PFSK-1 (cell line): ENCODE data around the gene CTNNA3. TPM values are rescaled to one million over a fixed set of nuclear protein-coding genes. Genes with fewer than 3 reads are reported as not detected.

Source experiments
- FOXP2 ChIP-seq: optimal IDR thresholded peaks from 2 replicates; pipeline ENCODE3; 2011; ENCODE audit warnings: borderline replicate concordance, control low read depth, inconsistent platforms; ENCODE audit not compliant: insufficient read depth; ENCODE audit errors: extremely low read length, extremely low read depth
- POLR2AphosphoS5 ChIP-seq: IDR thresholded peaks from 2 replicates; pipeline ENCODE4 v1.6.1; 2012; ENCODE audit warnings: low read depth, mild to moderate bottlenecking, control low read depth, low read length, moderate library complexity
- SIN3A ChIP-seq: IDR thresholded peaks from 2 replicates; pipeline ENCODE4 v1.6.1; 2012; ENCODE audit warnings: mild to moderate bottlenecking, low read length, moderate library complexity, borderline replicate concordance; ENCODE audit not compliant: insufficient read depth
- TAF1 ChIP-seq: IDR thresholded peaks from 2 replicates; pipeline ENCODE4 v1.6.1; 2012; ENCODE audit warnings: low read length, control low read depth, borderline replicate concordance; ENCODE audit not compliant: insufficient read depth
- polyA plus RNA-seq: library from polyadenylated mRNA; unstranded; fragments of >200 nt; gene quantifications from one replicate; pipeline ENCODE4 v1.2.1, GENCODE V29; 2012; ENCODE audit warnings: low read depth, missing spikeins; ENCODE audit not compliant: insufficient read length
- TF ChIP-seq, protein P1 (sequence below), 2 experiments: IDR thresholded peaks; 2 replicates each; pipeline versions ENCODE4 v1.6.1 to v1.8.0; 2011 to 2012; ENCODE audit warnings: low read depth in 2 of 2, low read length in 2 of 2, control low read depth in 1 of 2, inconsistent platforms in 1 of 2, mild to moderate bottlenecking in 1 of 2, moderate library complexity in 1 of 2; ENCODE audit not compliant: insufficient read depth in 1 of 2

CTNNA3 gene
- polyA plus RNA-seq = not detected

DNA sequence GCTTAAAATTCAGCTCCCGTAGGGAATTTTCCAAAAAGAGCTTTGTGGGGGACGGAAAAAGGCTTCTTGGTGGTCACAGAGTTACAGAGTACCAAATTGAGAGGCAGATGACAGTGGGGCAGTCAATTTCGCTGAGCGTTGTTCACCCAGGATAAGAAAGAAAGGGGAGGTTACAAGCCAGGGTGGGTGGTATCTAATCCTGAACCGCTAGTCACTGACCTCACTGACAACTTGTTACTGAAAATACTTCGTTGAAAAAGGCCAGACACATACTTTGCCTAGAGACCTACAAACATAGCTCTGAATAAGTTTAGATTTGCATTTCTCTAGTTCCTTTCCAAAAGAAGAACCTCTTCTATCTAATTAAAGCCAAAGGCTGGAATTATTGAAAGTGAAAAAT, at the start of gene CTNNA3:
Gene CTNNA3 (minus strand): TSS at position 167 of the 400 bp plus-strand sequence.
- TF ChIP-seq, protein P1, sequence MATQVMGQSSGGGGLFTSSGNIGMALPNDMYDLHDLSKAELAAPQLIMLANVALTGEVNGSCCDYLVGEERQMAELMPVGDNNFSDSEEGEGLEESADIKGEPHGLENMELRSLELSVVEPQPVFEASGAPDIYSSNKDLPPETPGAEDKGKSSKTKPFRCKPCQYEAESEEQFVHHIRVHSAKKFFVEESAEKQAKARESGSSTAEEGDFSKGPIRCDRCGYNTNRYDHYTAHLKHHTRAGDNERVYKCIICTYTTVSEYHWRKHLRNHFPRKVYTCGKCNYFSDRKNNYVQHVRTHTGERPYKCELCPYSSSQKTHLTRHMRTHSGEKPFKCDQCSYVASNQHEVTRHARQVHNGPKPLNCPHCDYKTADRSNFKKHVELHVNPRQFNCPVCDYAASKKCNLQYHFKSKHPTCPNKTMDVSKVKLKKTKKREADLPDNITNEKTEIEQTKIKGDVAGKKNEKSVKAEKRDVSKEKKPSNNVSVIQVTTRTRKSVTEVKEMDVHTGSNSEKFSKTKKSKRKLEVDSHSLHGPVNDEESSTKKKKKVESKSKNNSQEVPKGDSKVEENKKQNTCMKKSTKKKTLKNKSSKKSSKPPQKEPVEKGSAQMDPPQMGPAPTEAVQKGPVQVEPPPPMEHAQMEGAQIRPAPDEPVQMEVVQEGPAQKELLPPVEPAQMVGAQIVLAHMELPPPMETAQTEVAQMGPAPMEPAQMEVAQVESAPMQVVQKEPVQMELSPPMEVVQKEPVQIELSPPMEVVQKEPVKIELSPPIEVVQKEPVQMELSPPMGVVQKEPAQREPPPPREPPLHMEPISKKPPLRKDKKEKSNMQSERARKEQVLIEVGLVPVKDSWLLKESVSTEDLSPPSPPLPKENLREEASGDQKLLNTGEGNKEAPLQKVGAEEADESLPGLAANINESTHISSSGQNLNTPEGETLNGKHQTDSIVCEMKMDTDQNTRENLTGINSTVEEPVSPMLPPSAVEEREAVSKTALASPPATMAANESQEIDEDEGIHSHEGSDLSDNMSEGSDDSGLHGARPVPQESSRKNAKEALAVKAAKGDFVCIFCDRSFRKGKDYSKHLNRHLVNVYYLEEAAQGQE (IDR thresholded peaks at IDR 0.05; ENCODE audit: insufficient read depth in 1 of 2, low read depth in 2 of 2, low read length in 2 of 2) = no peak

- TF ChIP-seq TAF1 = no peak
- TF ChIP-seq SIN3A = no peak
- TF ChIP-seq FOXP2 = no peak
- TF ChIP-seq, protein P1 (IDR thresholded peaks at IDR 0.05; ENCODE audit: insufficient read depth in 1 of 2, low read depth in 2 of 2, low read length in 2 of 2) = no peak
- TF ChIP-seq POLR2AphosphoS5 = no peak
These were observed 39.4 kb upstream of the CTNNA3 start for GRCh38 chr10:67735430-67735829.

GRCh38 chr10:67733511-67733910, 37.5 kb upstream of the CTNNA3 start:
- TF ChIP-seq POLR2AphosphoS5 (no peak), TAF1 (no peak), SIN3A (no peak), FOXP2 (no peak)
- TF ChIP-seq, protein P1 (IDR thresholded peaks at IDR 0.05; ENCODE audit: insufficient read depth in 1 of 2, low read depth in 2 of 2, low read length in 2 of 2) = no peak

DNA sequence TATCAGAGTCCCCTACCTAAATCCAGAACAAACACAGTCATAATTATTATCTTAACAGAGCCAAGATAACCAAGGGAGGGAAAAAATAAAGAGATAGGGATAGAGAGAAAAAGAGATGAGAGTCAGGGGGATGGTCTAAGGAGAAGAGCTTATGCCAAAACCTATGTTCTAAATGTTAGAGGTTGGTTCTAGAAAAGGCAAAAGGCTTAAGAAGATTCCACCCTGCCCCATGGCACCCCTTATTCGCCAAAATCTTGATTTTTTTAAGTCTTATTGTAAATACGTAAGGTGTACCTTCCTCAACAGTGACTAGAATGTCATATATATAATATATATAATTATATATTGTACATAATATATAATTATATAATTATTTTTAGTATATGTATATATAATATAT, 29.6 kb upstream of the CTNNA3 start:
- TF ChIP-seq TAF1 (no peak), POLR2AphosphoS5 (no peak), FOXP2 (no peak), SIN3A (no peak)
- TF ChIP-seq, protein P1 (IDR thresholded peaks at IDR 0.05; ENCODE audit: insufficient read depth in 1 of 2, low read depth in 2 of 2, low read length in 2 of 2) = no peak

GRCh38 chr10:67723601-67724000, 27.6 kb upstream of the CTNNA3 start:
- TF ChIP-seq TAF1 (no peak), FOXP2 (no peak)
- TF ChIP-seq, protein P1 (IDR thresholded peaks at IDR 0.05; ENCODE audit: insufficient read depth in 1 of 2, low read depth in 2 of 2, low read length in 2 of 2) = no peak
